H9 (cell line): Measurements from ENCODE around the gene TOR1AIP1. TPM values are rescaled to one million over a fixed set of nuclear protein-coding genes. Genes with fewer than 3 reads are reported as not detected.

ENCODE experiments used
- DNase-seq: peaks from one replicate; pipeline ENCODE4 v3.0.0-alpha.2; 2017
- H2AFZ ChIP-seq: one replicate; pipeline ENCODE4 v1.6.1; 2013; ENCODE audit warnings: mild to moderate bottlenecking, low read length, control low read depth, moderate library complexity
- H2AK5ac ChIP-seq: 2 replicates; pipeline ENCODE4 v1.6.1; 2013; ENCODE audit warnings: low read length, control low read depth, mixed read lengths; ENCODE audit not compliant: insufficient read length
- H2BK120ac ChIP-seq: one replicate; pipeline ENCODE4 v1.6.1; 2013; ENCODE audit warnings: low read depth, mild to moderate bottlenecking, low read length, control low read depth, inconsistent platforms; ENCODE audit not compliant: poor library complexity, severe bottlenecking
- H2BK12ac ChIP-seq: 2 replicates; pipeline ENCODE4 v1.6.1; 2013; ENCODE audit warnings: low read length, control low read depth, mixed read lengths, low read depth; ENCODE audit not compliant: insufficient read length
- H2BK15ac ChIP-seq: 2 replicates; pipeline ENCODE4 v1.6.1; 2013; ENCODE audit warnings: low read depth, low read length, control low read depth
- H2BK20ac ChIP-seq: one replicate; pipeline ENCODE4 v1.6.1; 2013; ENCODE audit warnings: low read depth, mild to moderate bottlenecking, low read length, control low read depth, inconsistent platforms; ENCODE audit not compliant: poor library complexity, severe bottlenecking
- H2BK5ac ChIP-seq: 2 replicates; pipeline ENCODE4 v1.6.1; 2013; ENCODE audit warnings: low read length, control low read depth, mixed read lengths; ENCODE audit not compliant: insufficient read length
- H3K14ac ChIP-seq: 2 replicates; pipeline ENCODE4 v1.6.1; 2013; ENCODE audit warnings: low read length, control low read depth; ENCODE audit not compliant: insufficient read depth
- H3K18ac ChIP-seq: 2 replicates; pipeline ENCODE4 v1.6.1; 2013; ENCODE audit warnings: low read depth, mild to moderate bottlenecking, mixed read lengths, low read length, control low read depth; ENCODE audit not compliant: insufficient read length
- H3K23ac ChIP-seq: 2 replicates; pipeline ENCODE4 v1.6.1; 2013; ENCODE audit warnings: low read length, control low read depth, mixed read lengths, low read depth; ENCODE audit not compliant: insufficient read length
- H3K23me2 ChIP-seq: 2 replicates; pipeline ENCODE4 v1.6.1; 2013; ENCODE audit warnings: low read depth, mild to moderate bottlenecking, mixed read lengths, low read length, control low read depth; ENCODE audit not compliant: insufficient read length, poor library complexity, severe bottlenecking
- H3K27ac ChIP-seq: 2 replicates; pipeline ENCODE4 v1.5.1; 2013; ENCODE audit warnings: low read length, control low read depth, mixed read lengths, low read depth; ENCODE audit not compliant: insufficient read length
- H3K27me3 ChIP-seq: 2 replicates; pipeline ENCODE4 v1.6.1; 2013; ENCODE audit warnings: low read length, control low read depth, inconsistent platforms; ENCODE audit not compliant: insufficient read depth
- H3K4ac ChIP-seq: 2 replicates; pipeline ENCODE4 v1.6.1; 2013; ENCODE audit warnings: low read depth, mild to moderate bottlenecking, control low read depth, inconsistent platforms, low read length, moderate library complexity
- H3K4me1 ChIP-seq: 2 replicates; pipeline ENCODE4 v1.6.1; 2013; ENCODE audit warnings: low read length, control low read depth, inconsistent platforms; ENCODE audit not compliant: insufficient read depth
- H3K4me2 ChIP-seq: 2 replicates; pipeline ENCODE4 v1.6.1; 2013; ENCODE audit warnings: low read length, control low read depth, mixed read lengths; ENCODE audit not compliant: insufficient read length, insufficient read depth
- H3K56ac ChIP-seq: 2 replicates; pipeline ENCODE4 v1.6.1; 2013; ENCODE audit warnings: low read depth, mild to moderate bottlenecking, mixed read lengths, low read length, control low read depth; ENCODE audit not compliant: insufficient read length
- H3K79me1 ChIP-seq: 2 replicates; pipeline ENCODE4 v1.6.1; 2013; ENCODE audit warnings: low read depth, mild to moderate bottlenecking, moderate library complexity, low read length, control low read depth, inconsistent platforms; ENCODE audit not compliant: insufficient read depth, poor library complexity, severe bottlenecking
- H3K79me2 ChIP-seq: 2 replicates; pipeline ENCODE4 v1.6.1; 2013; ENCODE audit warnings: low read length, control low read depth, inconsistent platforms; ENCODE audit not compliant: insufficient read depth
- H3K9ac ChIP-seq: 2 replicates; pipeline ENCODE4 v1.6.1; 2013; ENCODE audit warnings: low read length, control low read depth, mixed read lengths; ENCODE audit not compliant: insufficient read length; ENCODE audit errors: extremely low read depth
- H3K9me3 ChIP-seq: one replicate; pipeline ENCODE4 v1.6.1; 2013; ENCODE audit warnings: low read depth, low read length, inconsistent platforms; ENCODE audit not compliant: control insufficient read depth
- H3T11ph ChIP-seq: one replicate; pipeline ENCODE4 v1.6.1; 2013; ENCODE audit warnings: mild to moderate bottlenecking, low read length, control low read depth, inconsistent platforms
- H4K20me1 ChIP-seq: one replicate; pipeline ENCODE4 v1.6.1; 2013; ENCODE audit not compliant: control insufficient read depth, insufficient read length, insufficient read depth
- H4K5ac ChIP-seq: 2 replicates; pipeline ENCODE4 v1.6.1; 2013; ENCODE audit warnings: low read depth, mild to moderate bottlenecking, mixed read lengths, low read length, control low read depth; ENCODE audit not compliant: insufficient read length
- H4K8ac ChIP-seq: replicated peaks from 2 replicates; pipeline ENCODE4 v1.6.1; 2013; ENCODE audit warnings: low read length, control low read depth, mixed read lengths, low read depth; ENCODE audit not compliant: insufficient read length
- H4K91ac ChIP-seq: 2 replicates; pipeline ENCODE4 v1.6.1; 2013; ENCODE audit warnings: low read depth, mild to moderate bottlenecking, moderate library complexity, mixed read lengths, low read length, control low read depth; ENCODE audit not compliant: insufficient read length
- H3K27ac Mint-ChIP-seq, 3 experiments: 2 replicates in 2 of 3; 3 replicates in 1 of 3; pipeline ENCODE4 v1.8.0; 2020 to 2021; ENCODE audit warnings: mixed read lengths in 3 of 3, mild to moderate bottlenecking in 1 of 3, moderate library complexity in 1 of 3
- H3K27me3 Mint-ChIP-seq: 2 replicates; pipeline ENCODE4 v1.8.0; 2021; ENCODE audit warnings: low read depth, mild to moderate bottlenecking, moderate library complexity, mixed read lengths
- H3K36me3 Mint-ChIP-seq, 3 experiments: 2 replicates in 2 of 3; 3 replicates in 1 of 3; pipeline ENCODE4 v1.8.0; 2020 to 2021; ENCODE audit warnings: low read depth in 3 of 3, mixed read lengths in 3 of 3; ENCODE audit not compliant: insufficient read depth in 1 of 3
- H3K4me1 Mint-ChIP-seq, 2 experiments: 2 replicates each; pipeline ENCODE4 v1.8.0; 2020; ENCODE audit warnings: mixed read lengths in 2 of 2
- H3K4me3 Mint-ChIP-seq, 2 experiments: 2 replicates in 1 of 2; 3 replicates in 1 of 2; pipeline ENCODE4 v1.8.0; 2020 to 2021; ENCODE audit warnings: mild to moderate bottlenecking in 2 of 2, mixed read lengths in 2 of 2, moderate library complexity in 1 of 2
- H3K9me3 Mint-ChIP-seq, 2 experiments: 2 replicates in 1 of 2; 3 replicates in 1 of 2; pipeline ENCODE4 v1.8.0; 2020; ENCODE audit warnings: mild to moderate bottlenecking in 2 of 2, mixed read lengths in 2 of 2, moderate library complexity in 1 of 2
- CTCF ChIP-seq: fragments of 200-600 bp; sonication (generic); conservative IDR thresholded peaks from 3 replicates; pipeline ENCODE4 v1.8.0; 2021; ENCODE audit warnings: antibody characterized with exemption, mild to moderate bottlenecking
- WGBS: extraction: QIAGEN DNeasy Blood & Tissue Kit; methylation state at CpG from one replicate; pipeline ENCODE4 v1.1.7; 2013; ENCODE audit warnings: missing lambda C conversion rate, low lambda C conversion rate, mixed read lengths; ENCODE audit not compliant: insufficient read length; ENCODE audit errors: extremely low coverage; 5-methylcytosine and 5-hydroxymethylcytosine counted together
- total RNA-seq: library from RNA; stranded (reverse); gene quantifications from 2 replicates; pipeline ENCODE4 v1.2.1, GENCODE V29; 2021

TOR1AIP1 gene
- total RNA-seq, 1 experiment from 2014 or later: 25.5 TPM

GRCh38 chr1:179857009-179857408, 25.1 kb upstream of the TOR1AIP1 start:
- Histone ChIP-seq H3K9me3 (no peaks in the 10 kb centered on the region), H2AK5ac (no peak overlapping the region), H3K4me2 (no peak overlapping the region), H4K91ac (no peak overlapping the region), H3T11ph (no peak overlapping the region), H2AFZ (no peak overlapping the region), H3K4ac (no peak overlapping the region), H3K79me2 (0 out of 2 replicates have a peak, but pooled peaks cover 2% of the 10 kb centered on the region), H2BK15ac (no peak overlapping the region), H3K56ac (no peak overlapping the region), H2BK120ac (no peak overlapping the region), H3K4me1 (no peaks in the 10 kb centered on the region), H3K23ac (no peak overlapping the region), H4K5ac (no peak overlapping the region), H2BK12ac (no peak overlapping the region), H3K79me1 (no peaks in the 10 kb centered on the region), H2BK20ac (no peak overlapping the region), H4K8ac (no peak overlapping the region), H3K27me3 (no peaks in the 10 kb centered on the region), H2BK5ac (no peak overlapping the region), H3K9ac (no peak overlapping the region), H4K20me1 (no peaks in the 10 kb centered on the region), H3K14ac (no peak overlapping the region), H3K18ac (no peak overlapping the region), H3K23me2 (no peaks in the 10 kb centered on the region), H3K27ac (no peak overlapping the region)
- TF ChIP-seq CTCF: no peak
- Mint-ChIP-seq H3K9me3 (no peaks in the 10 kb centered on the region), H3K36me3 (peaks cover 3 to 11% (median 4%) of the 10 kb centered on the region in 3 experiments; a peak in 3 of 7 replicates), H3K27ac (peak overlapping the region in 1 of 3 experiments; percentile 34; a peak in 1 of 7 replicates), H3K4me3 (no peak overlapping the region), H3K27me3 (no peaks in the 10 kb centered on the region), H3K4me1 (peaks cover 0 to 5% of the 10 kb centered on the region in 2 experiments; a peak in 2 of 4 replicates)
- no peak for DNase-seq
- WGBS: no CpG with 5 or more reads among the region's 4 CpGs
